HepG2 (cell line): ENCODE data around the gene SLC2A10. TPM values are rescaled to one million over a fixed set of nuclear protein-coding genes. Genes with fewer than 3 reads are reported as not detected.

Experiments used
- CCDC6 ChIP-seq: sonication (generic); formaldehyde crosslinking; IDR thresholded peaks from 2 replicates; pipeline ENCODE4 v1.8.1; 2022; ENCODE audit warnings: mild to moderate bottlenecking, missing genetic modification reagents, moderate library complexity
- HIVEP1 ChIP-seq: sonication (generic); formaldehyde crosslinking; IDR thresholded peaks from 2 replicates; pipeline ENCODE4 v1.4.0; 2020; ENCODE audit warnings: mild to moderate bottlenecking, missing genetic modification reagents
- KAT7 ChIP-seq: IDR thresholded peaks from 2 replicates; pipeline ENCODE4 v1.6.1; 2018; ENCODE audit warnings: borderline replicate concordance, missing compliant biosample characterization
- MTF2 ChIP-seq: sonication (generic); formaldehyde crosslinking; IDR thresholded peaks from 2 replicates; pipeline ENCODE4 v1.5.0; 2020; ENCODE audit warnings: missing genetic modification reagents, borderline replicate concordance
- MYC ChIP-seq: sonication (generic); formaldehyde crosslinking; IDR thresholded peaks from 2 replicates; pipeline ENCODE4 v1.9.0; 2021; ENCODE audit warnings: missing genetic modification reagents, borderline replicate concordance
- NFYB ChIP-seq: sonication (generic); formaldehyde crosslinking; IDR thresholded peaks from 2 replicates; pipeline ENCODE4 v1.4.0; 2020; ENCODE audit warnings: missing genetic modification reagents
- SP1 ChIP-seq, 2 experiments: fragments of 450-650 bp in 1 of 2; sonication (generic) in 1 of 2; formaldehyde crosslinking in 1 of 2; IDR thresholded peaks; 2 replicates each; pipeline versions ENCODE4 v1.4.0 to v1.6.1; 2016 to 2020; ENCODE audit warnings: missing genetic modification reagents in 1 of 2
- TGIF2 ChIP-seq: IDR thresholded peaks from 2 replicates; pipeline ENCODE4 v1.6.1; 2016; ENCODE audit warnings: control low read depth, missing compliant biosample characterization
- YEATS4 ChIP-seq: sonication (generic); formaldehyde crosslinking; IDR thresholded peaks from 2 replicates; pipeline ENCODE4 v1.4.0; 2020; ENCODE audit warnings: missing genetic modification reagents, borderline replicate concordance
- ZNF232 ChIP-seq: sonication (generic); formaldehyde crosslinking; IDR thresholded peaks from 2 replicates; pipeline ENCODE4 v1.4.0; 2020; ENCODE audit warnings: missing genetic modification reagents, borderline replicate concordance
- ZNF317 ChIP-seq: sonication (generic); formaldehyde crosslinking; IDR thresholded peaks from 2 replicates; pipeline ENCODE4 v1.5.0; 2020; ENCODE audit warnings: mild to moderate bottlenecking, missing genetic modification reagents
- ZNF605 ChIP-seq: sonication (generic); formaldehyde crosslinking; IDR thresholded peaks from 2 replicates; pipeline ENCODE4 v1.8.0; 2022; ENCODE audit warnings: mild to moderate bottlenecking, missing genetic modification reagents
- ZNF747 ChIP-seq: sonication (generic); formaldehyde crosslinking; IDR thresholded peaks from 2 replicates; pipeline ENCODE4 v1.8.1; 2023; ENCODE audit warnings: missing genetic modification reagents, mild to moderate bottlenecking, borderline replicate concordance
- polyA plus RNA-seq, 8 experiments: library from polyadenylated mRNA; depleted of rRNA in 3 of 8; stranded (reverse) in 7 of 8; unstranded in 1 of 8; fragments of >200 nt; fragmentation: Illumina TruSeq in 4 of 8; extraction: Trizol in 4 of 8; gene quantifications; 2 replicates each; pipeline versions ENCODE4 v1.2.1 to v1.2.3, GENCODE V29; 2011 to 2016; ENCODE audit warnings: low read depth in 4 of 8, missing spikeins in 1 of 8, mixed read lengths in 1 of 8; ENCODE audit not compliant: insufficient read depth in 1 of 8
- total RNA-seq, 5 experiments: library from RNA; depleted of rRNA; stranded (reverse); fragments of >200 nt; fragmentation: Illumina TruSeq; extraction: Trizol; gene quantifications; 2 replicates each; pipeline ENCODE4 v1.2.3, GENCODE V29; 2016; ENCODE audit warnings: low read depth in 1 of 5
- TF ChIP-seq, protein P1 (sequence below): IDR thresholded peaks from 2 replicates; pipeline ENCODE4 v1.6.1; 2016; ENCODE audit warnings: missing compliant biosample characterization, missing genetic modification reagents, borderline replicate concordance
- TF ChIP-seq, protein P2 (sequence below): sonication (generic); formaldehyde crosslinking; IDR thresholded peaks from 2 replicates; pipeline ENCODE4 v1.4.0; 2020; ENCODE audit warnings: mild to moderate bottlenecking, missing genetic modification reagents
- TF ChIP-seq, protein P3 (sequence below): IDR thresholded peaks from 2 replicates; pipeline ENCODE4 v1.6.1; 2016; ENCODE audit warnings: mild to moderate bottlenecking, missing biosample characterization, missing genetic modification reagents
- TF ChIP-seq, protein P4 (sequence below): sonication (generic); formaldehyde crosslinking; IDR thresholded peaks from 2 replicates; pipeline ENCODE4 v1.4.0; 2020; ENCODE audit warnings: missing genetic modification reagents
- TF ChIP-seq, protein P5 (sequence below): sonication (generic); formaldehyde crosslinking; IDR thresholded peaks from 2 replicates; pipeline ENCODE4 v1.4.0; 2020; ENCODE audit warnings: missing genetic modification reagents, borderline replicate concordance

Gene SLC2A10
- total and polyA plus RNA-seq, 2 of the 13 experiments (the other 11 are each of a cell fraction or from before 2014, with no cell fraction given), result 16.0 to 18.4 TPM

DNA sequence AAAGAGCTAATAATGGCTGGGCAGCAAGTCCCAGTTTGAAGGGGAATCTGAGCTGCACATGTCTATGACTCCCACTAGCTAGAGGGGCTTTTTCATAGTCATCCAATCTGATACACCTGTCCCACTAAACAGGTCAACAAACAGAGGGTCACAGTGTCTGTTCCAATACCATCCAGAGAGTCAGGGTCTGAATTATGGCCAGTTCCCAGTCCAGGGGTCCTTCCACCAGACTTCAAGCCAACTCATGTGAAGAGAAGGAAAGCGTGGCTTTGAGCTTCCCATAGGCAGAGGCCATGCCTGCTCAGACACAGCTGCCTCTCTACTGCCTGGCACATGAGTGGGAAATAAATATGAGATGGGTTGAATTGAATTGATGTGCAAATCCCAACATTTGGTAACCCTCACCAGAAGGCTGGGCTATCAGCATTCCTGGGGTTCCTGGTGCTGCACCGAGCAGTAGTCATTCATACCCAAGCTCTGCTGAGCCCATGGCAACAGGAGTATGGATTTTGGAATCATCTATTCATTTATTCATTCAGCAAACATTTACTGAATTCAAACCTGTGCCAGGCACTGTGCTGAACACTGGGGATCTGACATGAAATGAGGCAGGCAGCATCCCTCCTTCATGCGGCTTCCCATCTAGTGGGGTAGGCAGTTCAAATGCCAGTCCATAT is 37.4 kb upstream of the SLC2A10 start (continued):
- TF ChIP-seq YEATS4 (CRISPR knock-in tag) (no peak), ZNF605 (CRISPR knock-in tag) (no peak), TGIF2 (peak; percentile 67; the same call in 1 of the 2 replicates), SP1 (IDR thresholded peaks at IDR 0.05) (no peak), SP1 (CRISPR knock-in tag; IDR thresholded peaks at IDR 0.05) (no peak), ZNF747 (CRISPR knock-in tag) (peak; percentile 50; the same call in 1 of the 2 replicates), ZNF317 (CRISPR knock-in tag) (0 out of 2 replicates have a peak, but pooled peaks have one; percentile 41), MYC (CRISPR knock-in tag) (no peak), MTF2 (CRISPR knock-in tag) (0 out of 2 replicates have a peak, but pooled peaks have one; percentile 9), CCDC6 (CRISPR knock-in tag) (0 out of 2 replicates have a peak, but pooled peaks have one; percentile 42), ZNF232 (no peak), HIVEP1 (0 out of 2 replicates have a peak, but pooled peaks have one; percentile 51), KAT7 (0 out of 2 replicates have a peak, but pooled peaks have one; percentile 19), NFYB (CRISPR knock-in tag) (no peak)
- TF ChIP-seq, protein P1, sequence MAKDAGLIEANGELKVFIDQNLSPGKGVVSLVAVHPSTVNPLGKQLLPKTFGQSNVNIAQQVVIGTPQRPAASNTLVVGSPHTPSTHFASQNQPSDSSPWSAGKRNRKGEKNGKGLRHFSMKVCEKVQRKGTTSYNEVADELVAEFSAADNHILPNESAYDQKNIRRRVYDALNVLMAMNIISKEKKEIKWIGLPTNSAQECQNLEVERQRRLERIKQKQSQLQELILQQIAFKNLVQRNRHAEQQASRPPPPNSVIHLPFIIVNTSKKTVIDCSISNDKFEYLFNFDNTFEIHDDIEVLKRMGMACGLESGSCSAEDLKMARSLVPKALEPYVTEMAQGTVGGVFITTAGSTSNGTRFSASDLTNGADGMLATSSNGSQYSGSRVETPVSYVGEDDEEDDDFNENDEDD (CRISPR knock-in tag), result no peak
- TF ChIP-seq, protein P2, sequence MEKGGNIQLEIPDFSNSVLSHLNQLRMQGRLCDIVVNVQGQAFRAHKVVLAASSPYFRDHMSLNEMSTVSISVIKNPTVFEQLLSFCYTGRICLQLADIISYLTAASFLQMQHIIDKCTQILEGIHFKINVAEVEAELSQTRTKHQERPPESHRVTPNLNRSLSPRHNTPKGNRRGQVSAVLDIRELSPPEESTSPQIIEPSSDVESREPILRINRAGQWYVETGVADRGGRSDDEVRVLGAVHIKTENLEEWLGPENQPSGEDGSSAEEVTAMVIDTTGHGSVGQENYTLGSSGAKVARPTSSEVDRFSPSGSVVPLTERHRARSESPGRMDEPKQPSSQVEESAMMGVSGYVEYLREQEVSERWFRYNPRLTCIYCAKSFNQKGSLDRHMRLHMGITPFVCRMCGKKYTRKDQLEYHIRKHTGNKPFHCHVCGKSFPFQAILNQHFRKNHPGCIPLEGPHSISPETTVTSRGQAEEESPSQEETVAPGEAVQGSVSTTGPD (CRISPR knock-in tag), result peak; percentile 72
- TF ChIP-seq, protein P3, sequence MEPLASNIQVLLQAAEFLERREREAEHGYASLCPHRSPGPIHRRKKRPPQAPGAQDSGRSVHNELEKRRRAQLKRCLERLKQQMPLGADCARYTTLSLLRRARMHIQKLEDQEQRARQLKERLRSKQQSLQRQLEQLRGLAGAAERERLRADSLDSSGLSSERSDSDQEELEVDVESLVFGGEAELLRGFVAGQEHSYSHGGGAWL (CRISPR knock-in tag), result no peak
- TF ChIP-seq, protein P4, sequence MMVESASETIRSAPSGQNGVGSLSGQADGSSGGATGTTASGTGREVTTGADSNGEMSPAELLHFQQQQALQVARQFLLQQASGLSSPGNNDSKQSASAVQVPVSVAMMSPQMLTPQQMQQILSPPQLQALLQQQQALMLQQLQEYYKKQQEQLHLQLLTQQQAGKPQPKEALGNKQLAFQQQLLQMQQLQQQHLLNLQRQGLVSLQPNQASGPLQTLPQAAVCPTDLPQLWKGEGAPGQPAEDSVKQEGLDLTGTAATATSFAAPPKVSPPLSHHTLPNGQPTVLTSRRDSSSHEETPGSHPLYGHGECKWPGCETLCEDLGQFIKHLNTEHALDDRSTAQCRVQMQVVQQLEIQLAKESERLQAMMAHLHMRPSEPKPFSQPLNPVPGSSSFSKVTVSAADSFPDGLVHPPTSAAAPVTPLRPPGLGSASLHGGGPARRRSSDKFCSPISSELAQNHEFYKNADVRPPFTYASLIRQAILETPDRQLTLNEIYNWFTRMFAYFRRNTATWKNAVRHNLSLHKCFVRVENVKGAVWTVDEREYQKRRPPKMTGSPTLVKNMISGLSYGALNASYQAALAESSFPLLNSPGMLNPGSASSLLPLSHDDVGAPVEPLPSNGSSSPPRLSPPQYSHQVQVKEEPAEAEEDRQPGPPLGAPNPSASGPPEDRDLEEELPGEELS (CRISPR knock-in tag), result no peak
- TF ChIP-seq, protein P5, sequence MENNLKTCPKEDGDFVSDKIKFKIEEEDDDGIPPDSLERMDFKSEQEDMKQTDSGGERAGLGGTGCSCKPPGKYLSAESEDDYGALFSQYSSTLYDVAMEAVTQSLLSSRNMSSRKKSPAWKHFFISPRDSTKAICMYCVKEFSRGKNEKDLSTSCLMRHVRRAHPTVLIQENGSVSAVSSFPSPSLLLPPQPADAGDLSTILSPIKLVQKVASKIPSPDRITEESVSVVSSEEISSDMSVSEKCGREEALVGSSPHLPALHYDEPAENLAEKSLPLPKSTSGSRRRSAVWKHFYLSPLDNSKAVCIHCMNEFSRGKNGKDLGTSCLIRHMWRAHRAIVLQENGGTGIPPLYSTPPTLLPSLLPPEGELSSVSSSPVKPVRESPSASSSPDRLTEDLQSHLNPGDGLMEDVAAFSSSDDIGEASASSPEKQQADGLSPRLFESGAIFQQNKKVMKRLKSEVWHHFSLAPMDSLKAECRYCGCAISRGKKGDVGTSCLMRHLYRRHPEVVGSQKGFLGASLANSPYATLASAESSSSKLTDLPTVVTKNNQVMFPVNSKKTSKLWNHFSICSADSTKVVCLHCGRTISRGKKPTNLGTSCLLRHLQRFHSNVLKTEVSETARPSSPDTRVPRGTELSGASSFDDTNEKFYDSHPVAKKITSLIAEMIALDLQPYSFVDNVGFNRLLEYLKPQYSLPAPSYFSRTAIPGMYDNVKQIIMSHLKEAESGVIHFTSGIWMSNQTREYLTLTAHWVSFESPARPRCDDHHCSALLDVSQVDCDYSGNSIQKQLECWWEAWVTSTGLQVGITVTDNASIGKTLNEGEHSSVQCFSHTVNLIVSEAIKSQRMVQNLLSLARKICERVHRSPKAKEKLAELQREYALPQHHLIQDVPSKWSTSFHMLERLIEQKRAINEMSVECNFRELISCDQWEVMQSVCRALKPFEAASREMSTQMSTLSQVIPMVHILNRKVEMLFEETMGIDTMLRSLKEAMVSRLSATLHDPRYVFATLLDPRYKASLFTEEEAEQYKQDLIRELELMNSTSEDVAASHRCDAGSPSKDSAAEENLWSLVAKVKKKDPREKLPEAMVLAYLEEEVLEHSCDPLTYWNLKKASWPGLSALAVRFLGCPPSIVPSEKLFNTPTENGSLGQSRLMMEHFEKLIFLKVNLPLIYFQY (CRISPR knock-in tag), result no peak
